A549 (cell line): ENCODE measurements around the gene CAPN11. TPM values are rescaled to one million over a fixed set of nuclear protein-coding genes. Genes with fewer than 3 reads are reported as not detected.

Source experiments
- ATAC-seq, 2 experiments: fragments of 200-7000 bp in 1 of 2; fragments of >200 bp in 1 of 2; cut with Nextera tagmentation in 1 of 2; cut with Tn5 transposase in 1 of 2; 3 replicates each; pipeline versions ENCODE4 v1.8.0 to v1.9.1; 2018 to 2020; ENCODE audit warnings: mild to moderate bottlenecking in 1 of 2, moderate library complexity in 1 of 2
- CTCF ChIA-PET: fragments of 300-600 bp; sonication (Branson Sonifier 250); formaldehyde crosslinking; extraction: SDS; loops from one replicate; lab custom pipeline; 2021; ENCODE audit warnings: antibody characterized with exemption, inconsistent platforms; lab: Yijun Ruan, JAX
- POLR2A ChIA-PET: fragments of 350-600 bp; formaldehyde crosslinking; extraction: SDS; loops from one replicate; lab custom pipeline; 2021; ENCODE audit warnings: antibody characterized with exemption, inconsistent platforms; lab: Yijun Ruan, JAX
- DNase-seq, 2 experiments: peaks; one replicate each; pipeline versions ENCODE4 v3.0.0 to v3.0.0-alpha.2; 2011 to 2016; ENCODE audit warnings: low read depth in 1 of 2, low spot score in 1 of 2
- FAIRE-seq: peaks from 2 replicates; lab custom pipeline; 2011; peaks lifted over from hg19 to GRCh38; lab: Jason Lieb, UNC
- H3K27ac ChIP-seq, 2 experiments: fragments of >200 bp; sonication (Bioruptor Twin); formaldehyde crosslinking; 3 replicates each; pipeline ENCODE4 v1.5.1; 2016 to 2017
- H3K4me1 ChIP-seq: fragments of >200 bp; sonication (Bioruptor Twin); formaldehyde crosslinking; 3 replicates; pipeline ENCODE4 v1.6.1; 2016
- H3K4me2 ChIP-seq: fragments of >200 bp; sonication (Bioruptor Twin); formaldehyde crosslinking; 3 replicates; pipeline ENCODE4 v1.6.1; 2016
- H3K4me3 ChIP-seq: fragments of >200 bp; sonication (Bioruptor Twin); formaldehyde crosslinking; 3 replicates; pipeline ENCODE4 v1.5.1; 2016
- H3K9me3 ChIP-seq: fragments of >200 bp; sonication (Bioruptor Twin); formaldehyde crosslinking; 3 replicates; pipeline ENCODE4 v1.6.1; 2016
- CBX8 ChIP-seq: fragments of 200-600 bp; sonication (generic); IDR thresholded peaks from 2 replicates; pipeline ENCODE4 v1.6.1; 2016
- ESRRA ChIP-seq: fragments of 150-350 bp; IDR thresholded peaks from 2 replicates; pipeline ENCODE4 v1.6.1; 2014; ENCODE audit warnings: mild to moderate bottlenecking, low read length, borderline replicate concordance
- FOXS1 ChIP-seq: fragments of 250-450 bp; sonication (Bioruptor Pico); IDR thresholded peaks from 2 replicates; pipeline ENCODE4 v1.5.0; 2020; ENCODE audit warnings: mild to moderate bottlenecking, moderate library complexity
- GATA3 ChIP-seq: IDR thresholded peaks from 2 replicates; pipeline ENCODE4 v1.6.1; 2012; ENCODE audit warnings: borderline replicate concordance
- HOXB5 ChIP-seq: fragments of 250-450 bp; sonication (Bioruptor Pico); IDR thresholded peaks from 2 replicates; pipeline ENCODE4 v1.5.0; 2020; ENCODE audit warnings: mild to moderate bottlenecking, moderate library complexity
- MAZ ChIP-seq: fragments of 150-350 bp; IDR thresholded peaks from 2 replicates; pipeline ENCODE4 v1.6.1; 2014; ENCODE audit warnings: antibody characterized with exemption, low read depth, low read length, borderline replicate concordance
- NFE2L2 ChIP-seq: fragments of 150-350 bp; conservative IDR thresholded peaks from 2 replicates; pipeline ENCODE4 v1.6.1; 2014; ENCODE audit warnings: low read length
- PBX3 ChIP-seq: IDR thresholded peaks from 2 replicates; pipeline ENCODE4 v1.6.1; 2012
- POLR2A ChIP-seq: IDR thresholded peaks from 2 replicates; pipeline ENCODE4 v1.6.1; 2012; ENCODE audit warnings: mild to moderate bottlenecking, low read length
- RAD21 ChIP-seq, 2 experiments: fragments of >200 bp in 1 of 2; sonication (Bioruptor Twin) in 1 of 2; formaldehyde crosslinking in 1 of 2; IDR thresholded peaks in 1 of 2; conservative IDR thresholded peaks in 1 of 2; 2 replicates in 1 of 2; 3 replicates in 1 of 2; pipeline ENCODE4 v1.6.1; 2012 to 2018; ENCODE audit warnings: inconsistent platforms in 1 of 2
- RCOR1 ChIP-seq: fragments of 150-350 bp; IDR thresholded peaks from 2 replicates; pipeline ENCODE4 v1.6.1; 2014; ENCODE audit warnings: antibody characterized with exemption, low read length, low read depth
- SMC3 ChIP-seq: fragments of >200 bp; sonication (Bioruptor Twin); formaldehyde crosslinking; IDR thresholded peaks from 3 replicates; pipeline ENCODE4 v1.6.1; 2018; ENCODE audit warnings: inconsistent platforms
- SREBF2 ChIP-seq: fragments of 450-650 bp; IDR thresholded peaks from 2 replicates; pipeline ENCODE4 v1.6.1; 2014; ENCODE audit warnings: mild to moderate bottlenecking, moderate library complexity
- ZNF302 ChIP-seq: fragments of 250-450 bp; sonication (Bioruptor Pico); IDR thresholded peaks from 2 replicates; pipeline ENCODE4 v1.9.0; 2021; ENCODE audit warnings: inconsistent platforms, mild to moderate bottlenecking, moderate library complexity
- ZSCAN20 ChIP-seq: fragments of 250-450 bp; sonication (Bioruptor Pico); IDR thresholded peaks from 2 replicates; pipeline ENCODE4 v1.8.0; 2022; ENCODE audit warnings: mild to moderate bottlenecking, moderate library complexity
- WGBS: methylation state at CpG from one replicate; pipeline ENCODE4 v1.1.6; 2017; ENCODE audit errors: missing lambda C conversion rate; 5-methylcytosine and 5-hydroxymethylcytosine counted together
- polyA plus RNA-seq, 4 experiments: library from polyadenylated mRNA; depleted of rRNA in 3 of 4; stranded (reverse); fragments of >200 nt; fragmentation: RNase III in 1 of 4; extraction: RNeasy Plus Mini Kit Qiagen cat#74134 plus additional on column Dnase treatment in 1 of 4; gene quantifications; 2 replicates in 3 of 4; 3 replicates in 1 of 4; pipeline ENCODE4 v1.2.3, GENCODE V29; 2011 to 2017
- TF ChIP-seq, protein P1 (sequence below): fragments of 200-600 bp; sonication (generic); IDR thresholded peaks from 2 replicates; pipeline ENCODE4 v1.6.1; 2016; ENCODE audit warnings: antibody characterized with exemption, mild to moderate bottlenecking, moderate library complexity
- TF ChIP-seq, protein P2 (sequence below): fragments of 250-450 bp; sonication (Bioruptor Pico); IDR thresholded peaks from 2 replicates; pipeline ENCODE4 v1.5.0; 2021; ENCODE audit warnings: mild to moderate bottlenecking, moderate library complexity, borderline replicate concordance
- TF ChIP-seq, protein P3 (sequence below): fragments of >200 bp; sonication (Bioruptor Twin); formaldehyde crosslinking; IDR thresholded peaks from 2 replicates; pipeline ENCODE4 v1.6.1; 2016
- TF ChIP-seq, protein P4 (sequence below): fragments of >200 bp; sonication (Bioruptor Twin); formaldehyde crosslinking; IDR thresholded peaks from 3 replicates; pipeline ENCODE4 v1.5.1; 2016
- TF ChIP-seq, protein P5 (sequence below): IDR thresholded peaks from 2 replicates; pipeline ENCODE4 v1.6.1; 2012; ENCODE audit warnings: low read depth, borderline replicate concordance
- TF ChIP-seq, protein P6 (sequence below): IDR thresholded peaks from 2 replicates; pipeline ENCODE4 v1.6.1; 2012

CAPN11 gene
- polyA plus RNA-seq, 2 of the 4 experiments (the other 2 are of a cell fraction) = 0.10 TPM; not detected in 1

- 100% methylated on average over 1 of the region's 1 CpG for WGBS
- CTCF ChIA-PET = interaction anchor here (0.6 kb wide), 1 partner anchor 45 kb away, joined by 4 read pairs; no protein-coding TSS in a partner anchor
These were observed 15.8 kb upstream of the CAPN11 start for GRCh38 chr6:44142835-44143234.

DNA sequence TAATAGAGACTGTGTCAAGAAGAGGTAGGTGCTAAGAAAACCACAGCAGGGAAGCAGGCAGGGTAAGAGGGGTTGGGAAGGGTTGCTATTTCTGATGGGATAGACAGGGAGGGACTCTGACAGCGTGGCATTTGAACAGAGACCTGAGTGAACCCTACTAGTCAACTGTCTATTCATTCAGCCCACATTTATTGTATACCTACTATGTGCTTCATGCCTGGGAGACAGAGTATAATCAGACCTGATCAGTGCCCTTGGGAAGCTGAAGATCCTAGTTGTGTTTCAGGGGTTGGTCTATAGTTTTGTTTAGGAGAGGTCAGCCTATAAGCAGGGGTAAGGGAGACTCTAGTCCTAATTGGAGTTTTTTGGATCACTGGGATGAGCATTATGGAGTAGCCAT is 14.9 kb upstream of the CAPN11 start:
- ChIA-PET POLR2A (no interaction called here), CTCF (interaction anchor here (0.7 to 1.0 kb wide), 2 partner anchors 9 to 152 kb away, joined by 3 read pairs; no protein-coding TSS in a partner anchor)
- H3K4me2 ChIP-seq = no peak overlapping the region
- H3K27ac ChIP-seq = no peak overlapping the region
- H3K9me3 ChIP-seq = no peaks in the 10 kb centered on the region
- FAIRE-seq (no peak), ATAC-seq (no peak), DNase-seq (no peak)
- 87% methylated on average over 1 of the region's 1 CpG for WGBS
- no peak overlapping the region for H3K4me3 ChIP-seq
- no peaks in the 10 kb centered on the region for H3K4me1 ChIP-seq
- no peak for TF ChIP-seq RCOR1
- TF ChIP-seq, protein P1, sequence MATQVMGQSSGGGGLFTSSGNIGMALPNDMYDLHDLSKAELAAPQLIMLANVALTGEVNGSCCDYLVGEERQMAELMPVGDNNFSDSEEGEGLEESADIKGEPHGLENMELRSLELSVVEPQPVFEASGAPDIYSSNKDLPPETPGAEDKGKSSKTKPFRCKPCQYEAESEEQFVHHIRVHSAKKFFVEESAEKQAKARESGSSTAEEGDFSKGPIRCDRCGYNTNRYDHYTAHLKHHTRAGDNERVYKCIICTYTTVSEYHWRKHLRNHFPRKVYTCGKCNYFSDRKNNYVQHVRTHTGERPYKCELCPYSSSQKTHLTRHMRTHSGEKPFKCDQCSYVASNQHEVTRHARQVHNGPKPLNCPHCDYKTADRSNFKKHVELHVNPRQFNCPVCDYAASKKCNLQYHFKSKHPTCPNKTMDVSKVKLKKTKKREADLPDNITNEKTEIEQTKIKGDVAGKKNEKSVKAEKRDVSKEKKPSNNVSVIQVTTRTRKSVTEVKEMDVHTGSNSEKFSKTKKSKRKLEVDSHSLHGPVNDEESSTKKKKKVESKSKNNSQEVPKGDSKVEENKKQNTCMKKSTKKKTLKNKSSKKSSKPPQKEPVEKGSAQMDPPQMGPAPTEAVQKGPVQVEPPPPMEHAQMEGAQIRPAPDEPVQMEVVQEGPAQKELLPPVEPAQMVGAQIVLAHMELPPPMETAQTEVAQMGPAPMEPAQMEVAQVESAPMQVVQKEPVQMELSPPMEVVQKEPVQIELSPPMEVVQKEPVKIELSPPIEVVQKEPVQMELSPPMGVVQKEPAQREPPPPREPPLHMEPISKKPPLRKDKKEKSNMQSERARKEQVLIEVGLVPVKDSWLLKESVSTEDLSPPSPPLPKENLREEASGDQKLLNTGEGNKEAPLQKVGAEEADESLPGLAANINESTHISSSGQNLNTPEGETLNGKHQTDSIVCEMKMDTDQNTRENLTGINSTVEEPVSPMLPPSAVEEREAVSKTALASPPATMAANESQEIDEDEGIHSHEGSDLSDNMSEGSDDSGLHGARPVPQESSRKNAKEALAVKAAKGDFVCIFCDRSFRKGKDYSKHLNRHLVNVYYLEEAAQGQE = no peak
- TF ChIP-seq SMC3 = no peak
- TF ChIP-seq HOXB5 (CRISPR knock-in tag) = no peak
- TF ChIP-seq NFE2L2 = no peak
- TF ChIP-seq CBX8 = no peak
- TF ChIP-seq ZSCAN20 (CRISPR knock-in tag) = no peak
- no peak for TF ChIP-seq GATA3
- TF ChIP-seq PBX3 = no peak
- TF ChIP-seq RAD21 (conservative IDR thresholded peaks at IDR 0.05 in 1 of 2, IDR thresholded peaks at IDR 0.05 in 1 of 2) = no peak
- no peak for TF ChIP-seq FOXS1 (CRISPR knock-in tag)
- TF ChIP-seq, protein P2, sequence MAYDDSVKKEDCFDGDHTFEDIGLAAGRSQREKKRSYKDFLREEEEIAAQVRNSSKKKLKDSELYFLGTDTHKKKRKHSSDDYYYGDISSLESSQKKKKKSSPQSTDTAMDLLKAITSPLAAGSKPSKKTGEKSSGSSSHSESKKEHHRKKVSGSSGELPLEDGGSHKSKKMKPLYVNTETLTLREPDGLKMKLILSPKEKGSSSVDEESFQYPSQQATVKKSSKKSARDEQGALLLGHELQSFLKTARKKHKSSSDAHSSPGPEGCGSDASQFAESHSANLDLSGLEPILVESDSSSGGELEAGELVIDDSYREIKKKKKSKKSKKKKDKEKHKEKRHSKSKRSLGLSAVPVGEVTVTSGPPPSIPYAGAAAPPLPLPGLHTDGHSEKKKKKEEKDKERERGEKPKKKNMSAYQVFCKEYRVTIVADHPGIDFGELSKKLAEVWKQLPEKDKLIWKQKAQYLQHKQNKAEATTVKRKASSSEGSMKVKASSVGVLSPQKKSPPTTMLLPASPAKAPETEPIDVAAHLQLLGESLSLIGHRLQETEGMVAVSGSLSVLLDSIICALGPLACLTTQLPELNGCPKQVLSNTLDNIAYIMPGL (CRISPR knock-in tag) = no peak
- TF ChIP-seq, protein P3, sequence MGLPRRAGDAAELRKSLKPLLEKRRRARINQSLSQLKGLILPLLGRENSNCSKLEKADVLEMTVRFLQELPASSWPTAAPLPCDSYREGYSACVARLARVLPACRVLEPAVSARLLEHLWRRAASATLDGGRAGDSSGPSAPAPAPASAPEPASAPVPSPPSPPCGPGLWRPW = no peak
- TF ChIP-seq, protein P4, sequence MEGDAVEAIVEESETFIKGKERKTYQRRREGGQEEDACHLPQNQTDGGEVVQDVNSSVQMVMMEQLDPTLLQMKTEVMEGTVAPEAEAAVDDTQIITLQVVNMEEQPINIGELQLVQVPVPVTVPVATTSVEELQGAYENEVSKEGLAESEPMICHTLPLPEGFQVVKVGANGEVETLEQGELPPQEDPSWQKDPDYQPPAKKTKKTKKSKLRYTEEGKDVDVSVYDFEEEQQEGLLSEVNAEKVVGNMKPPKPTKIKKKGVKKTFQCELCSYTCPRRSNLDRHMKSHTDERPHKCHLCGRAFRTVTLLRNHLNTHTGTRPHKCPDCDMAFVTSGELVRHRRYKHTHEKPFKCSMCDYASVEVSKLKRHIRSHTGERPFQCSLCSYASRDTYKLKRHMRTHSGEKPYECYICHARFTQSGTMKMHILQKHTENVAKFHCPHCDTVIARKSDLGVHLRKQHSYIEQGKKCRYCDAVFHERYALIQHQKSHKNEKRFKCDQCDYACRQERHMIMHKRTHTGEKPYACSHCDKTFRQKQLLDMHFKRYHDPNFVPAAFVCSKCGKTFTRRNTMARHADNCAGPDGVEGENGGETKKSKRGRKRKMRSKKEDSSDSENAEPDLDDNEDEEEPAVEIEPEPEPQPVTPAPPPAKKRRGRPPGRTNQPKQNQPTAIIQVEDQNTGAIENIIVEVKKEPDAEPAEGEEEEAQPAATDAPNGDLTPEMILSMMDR = no peak

More at GRCh38 chr6:44142835-44143234, 15.8 kb upstream of the CAPN11 start:
- H3K9me3 ChIP-seq = no peaks in the 10 kb centered on the region
- no peak overlapping the region for H3K4me3 ChIP-seq
- H3K4me1 ChIP-seq = no peaks in the 10 kb centered on the region
- POLR2A ChIA-PET = no interaction called here
- no peak overlapping the region for H3K4me2 ChIP-seq
- no peak for FAIRE-seq
- DNase-seq = no peak
- H3K27ac ChIP-seq = no peak overlapping the region
- TF ChIP-seq, protein P5, sequence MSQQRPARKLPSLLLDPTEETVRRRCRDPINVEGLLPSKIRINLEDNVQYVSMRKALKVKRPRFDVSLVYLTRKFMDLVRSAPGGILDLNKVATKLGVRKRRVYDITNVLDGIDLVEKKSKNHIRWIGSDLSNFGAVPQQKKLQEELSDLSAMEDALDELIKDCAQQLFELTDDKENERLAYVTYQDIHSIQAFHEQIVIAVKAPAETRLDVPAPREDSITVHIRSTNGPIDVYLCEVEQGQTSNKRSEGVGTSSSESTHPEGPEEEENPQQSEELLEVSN = no peak
- TF ChIP-seq PBX3 (no peak), ESRRA (no peak), POLR2A (no peak), ZSCAN20 (CRISPR knock-in tag) (no peak), MAZ (no peak), ZNF302 (CRISPR knock-in tag) (no peak), RCOR1 (no peak), SREBF2 (no peak)
- TF ChIP-seq, protein P6, sequence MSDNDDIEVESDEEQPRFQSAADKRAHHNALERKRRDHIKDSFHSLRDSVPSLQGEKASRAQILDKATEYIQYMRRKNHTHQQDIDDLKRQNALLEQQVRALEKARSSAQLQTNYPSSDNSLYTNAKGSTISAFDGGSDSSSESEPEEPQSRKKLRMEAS = no peak
- TF ChIP-seq, protein P4 = no peak
- no peak for ATAC-seq
